ENCODE measurements around the gene ITFG2.
A peak's percentile ranks its signal among the peaks of the same experiment; 100 is the strongest.
"Not testable (repeated sequence)": the region's sequence is repeated elsewhere in the genome, so short reads cannot be mapped to it uniquely, and the experiment has no call there.

The ITFG2 gene

DNA sequence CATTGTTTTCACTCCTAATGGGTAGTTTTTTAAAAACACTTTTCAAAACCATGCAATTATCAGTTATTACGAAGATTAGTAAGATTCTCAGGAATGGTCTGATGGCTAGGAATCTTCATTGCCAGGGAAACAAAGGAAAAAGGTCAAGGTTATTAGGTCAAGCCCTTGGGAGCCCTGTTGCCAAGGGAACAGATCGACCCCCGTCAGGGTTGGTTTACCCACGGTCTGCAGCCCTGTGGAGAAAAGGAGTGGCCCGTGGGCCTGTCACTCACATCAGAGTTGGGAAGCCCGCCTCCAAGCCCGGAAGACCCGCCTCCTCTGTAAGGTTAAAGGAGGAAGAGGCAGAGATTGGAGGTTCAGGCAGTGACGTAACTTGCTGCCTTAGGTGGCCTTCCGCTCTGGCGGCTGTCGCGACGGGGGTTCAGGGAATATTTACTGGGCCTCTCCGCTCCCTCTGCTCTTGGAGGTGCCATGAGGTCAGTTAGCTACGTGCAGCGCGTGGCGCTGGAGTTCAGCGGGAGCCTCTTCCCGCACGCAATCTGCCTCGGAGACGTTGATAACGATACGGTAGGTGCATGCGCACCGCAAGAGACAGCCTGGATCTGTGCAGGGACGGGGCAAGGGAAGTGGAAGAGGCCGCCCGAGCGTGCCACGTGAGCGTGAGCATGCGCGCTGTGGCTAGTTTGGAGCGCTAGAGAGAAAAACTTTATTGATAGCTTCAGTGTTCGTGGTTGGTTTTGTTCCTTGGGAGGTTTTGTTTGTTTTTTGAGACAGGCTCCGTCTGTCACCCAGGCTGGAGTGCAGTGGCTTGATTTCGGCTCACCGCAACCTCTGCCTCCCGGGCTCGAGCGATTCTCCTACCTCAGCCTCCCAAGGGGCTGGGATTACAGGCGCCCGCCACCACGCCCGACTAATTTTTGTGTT, at the start of gene ITFG2:
TSS of gene ITFG2 (plus strand) at position 379 of the 924 bp plus-strand sequence. CDS start at position 472, 93 bp downstream.
- peak; percentile 99 for DNase-seq (ENCODE audit: low spot score)

GRCh38 chr12:2764398-2764797, 48.1 kb upstream of the ITFG2 start:
- DNase-seq (ENCODE audit: low spot score) = no peak

GRCh38 chr12:2765052-2765451, 47.4 kb upstream of the ITFG2 start:
- no peak for DNase-seq (ENCODE audit: low spot score)

DNA sequence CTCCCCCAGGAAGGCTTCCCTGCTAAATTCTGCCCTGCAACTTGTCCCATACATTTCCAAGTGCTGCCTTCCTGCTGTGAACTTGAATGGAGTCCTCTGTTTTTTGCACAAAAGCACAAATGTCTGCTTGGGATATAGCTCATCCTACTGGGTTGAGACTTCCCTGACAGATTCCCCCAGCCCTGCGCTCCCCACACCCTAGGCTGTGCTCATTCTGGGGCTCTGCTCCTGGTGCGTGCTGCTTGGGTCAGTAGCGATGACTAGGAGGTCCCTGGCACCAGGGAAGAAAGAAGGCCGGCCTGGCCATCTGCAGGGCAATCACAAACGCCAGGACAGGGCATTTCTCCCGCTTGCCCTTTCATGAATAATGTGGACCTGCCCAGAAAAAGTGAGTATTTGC, 46.9 kb upstream of the ITFG2 start:
- DNase-seq (ENCODE audit: low spot score) = no peak

GRCh38 chr12:2768224-2768961, 44.1 kb upstream of the ITFG2 start:
- DNase-seq (ENCODE audit: low spot score) = no peak

DNA sequence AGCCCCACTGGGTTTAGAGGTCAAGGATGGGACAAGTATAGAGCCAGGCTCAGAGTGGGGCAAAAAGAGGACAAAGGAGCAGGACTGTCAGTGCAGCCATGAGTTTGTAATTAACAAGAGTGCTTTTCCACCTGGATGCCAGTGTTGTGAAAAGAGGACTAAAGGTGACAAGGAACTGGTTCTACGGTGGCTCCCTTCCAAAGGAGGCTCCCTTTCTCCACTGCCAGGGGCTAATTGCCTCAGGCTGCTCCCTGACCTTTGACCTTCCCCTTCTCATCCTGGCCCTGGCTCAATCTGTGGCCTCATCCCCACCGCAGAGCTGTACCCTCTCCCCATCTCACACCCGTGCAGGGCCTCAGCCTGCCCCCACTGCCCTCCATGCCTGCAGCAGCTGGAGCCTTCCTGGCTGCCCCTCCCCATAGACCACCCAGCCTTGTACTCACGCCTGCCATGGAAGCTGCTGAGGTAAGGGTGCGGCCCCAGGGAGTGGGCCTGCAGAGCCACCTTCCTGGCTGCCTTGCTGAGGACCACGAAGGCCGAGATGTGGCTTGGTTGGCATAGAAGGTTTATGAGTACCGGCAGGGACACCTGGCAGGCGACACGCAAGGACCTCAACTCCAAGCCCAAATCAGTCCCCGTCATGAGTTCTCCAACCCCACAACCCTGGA, 42.5 kb upstream of the ITFG2 start:
- peak; percentile 38 for DNase-seq (ENCODE audit: low spot score)

DNA sequence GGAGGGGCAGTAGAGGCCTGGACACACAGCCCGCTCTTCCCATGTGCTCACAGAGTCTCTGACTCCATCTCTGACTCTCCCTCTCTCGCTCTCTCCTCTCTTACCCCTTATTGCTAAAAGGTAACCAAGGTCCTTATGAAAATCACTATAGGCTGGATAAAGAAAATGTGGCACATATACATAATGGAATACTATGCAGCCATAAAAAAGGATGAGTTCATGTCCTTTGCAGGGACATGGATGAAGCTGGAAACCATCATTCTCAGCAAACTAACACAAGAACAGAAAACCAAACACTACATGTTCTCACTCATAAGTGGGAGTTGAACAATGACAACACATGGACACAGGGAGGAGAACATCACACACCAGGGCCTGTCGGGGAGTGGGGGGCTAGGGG, 41.9 kb upstream of the ITFG2 start:
- not testable (repeated sequence) for DNase-seq (ENCODE audit: low spot score)

- DNase-seq (ENCODE audit: low spot score) = no peak
Observed at GRCh38 chr12:2772370-2772769, 40.1 kb upstream of the ITFG2 start.

- DNase-seq (ENCODE audit: low spot score) = no peak
Observed at GRCh38 chr12:2773199-2773875, 39.1 kb upstream of the ITFG2 start.

GRCh38 chr12:2775431-2775830, 37.0 kb upstream of the ITFG2 start:
- DNase-seq (ENCODE audit: low spot score) = no peak

DNA sequence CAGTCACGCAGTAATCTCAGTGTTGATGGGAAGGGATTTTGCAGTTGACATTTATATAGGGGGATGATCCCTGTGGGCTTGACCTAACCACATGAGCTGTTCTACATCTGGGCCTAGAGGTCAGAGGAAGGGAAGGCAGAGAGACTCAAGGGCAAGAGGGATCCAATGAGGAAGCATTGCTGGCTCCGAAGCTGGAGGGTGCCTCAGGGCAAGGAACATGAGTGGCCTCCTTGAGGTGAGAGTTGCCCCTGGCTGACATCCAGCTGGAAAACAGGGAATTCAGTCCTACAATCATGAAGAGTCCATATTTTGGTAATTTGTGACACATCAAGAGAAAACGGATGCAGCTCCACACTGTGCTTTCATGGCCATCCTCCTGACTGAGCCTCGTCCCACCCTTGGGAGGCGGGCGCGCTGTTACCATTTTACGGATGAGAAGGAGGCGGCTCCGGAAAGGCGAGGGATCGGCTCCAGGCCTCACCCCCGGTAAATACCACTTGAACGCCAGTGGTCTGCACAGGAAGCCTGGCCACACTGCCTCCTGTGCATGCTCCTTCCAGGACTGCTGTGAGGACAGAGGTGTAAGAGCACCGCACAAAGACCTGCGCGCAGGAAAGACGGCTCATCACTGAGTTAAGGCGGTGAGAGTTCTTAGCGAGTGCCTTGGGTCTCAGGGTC, 36.2 kb upstream of the ITFG2 start:
- no peak for DNase-seq (ENCODE audit: low spot score)

GRCh38 chr12:2779281-2779680, 33.2 kb upstream of the ITFG2 start:
- DNase-seq (ENCODE audit: low spot score) = no peak

- DNase-seq (ENCODE audit: low spot score) = peak; percentile 74
Observed at GRCh38 chr12:2783936-2784600, 28.4 kb upstream of the ITFG2 start.

- no peak for DNase-seq (ENCODE audit: low spot score)
Observed at GRCh38 chr12:2785017-2785416, 27.5 kb upstream of the ITFG2 start.

DNA sequence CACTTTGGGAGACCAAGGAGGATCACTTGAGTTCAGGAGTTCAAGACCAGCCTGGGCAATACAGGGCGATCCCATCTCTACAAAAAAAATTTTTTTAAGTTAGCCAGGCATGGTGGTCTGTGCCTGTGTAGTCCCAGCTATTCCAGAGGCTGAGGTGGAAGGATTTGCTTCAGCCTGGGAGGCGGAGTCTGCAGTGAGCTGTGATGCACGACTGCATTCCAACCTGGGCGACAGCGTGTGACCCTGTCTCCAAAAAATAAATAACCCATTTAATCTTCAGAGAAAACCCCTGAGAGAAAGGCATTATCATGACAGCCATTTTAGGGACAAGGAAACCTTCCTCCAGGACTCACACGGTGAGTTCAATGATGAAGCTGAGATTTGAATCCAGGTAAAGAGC, 21.4 kb upstream of the ITFG2 start:
- DNase-seq (ENCODE audit: low spot score) = no peak

DNA sequence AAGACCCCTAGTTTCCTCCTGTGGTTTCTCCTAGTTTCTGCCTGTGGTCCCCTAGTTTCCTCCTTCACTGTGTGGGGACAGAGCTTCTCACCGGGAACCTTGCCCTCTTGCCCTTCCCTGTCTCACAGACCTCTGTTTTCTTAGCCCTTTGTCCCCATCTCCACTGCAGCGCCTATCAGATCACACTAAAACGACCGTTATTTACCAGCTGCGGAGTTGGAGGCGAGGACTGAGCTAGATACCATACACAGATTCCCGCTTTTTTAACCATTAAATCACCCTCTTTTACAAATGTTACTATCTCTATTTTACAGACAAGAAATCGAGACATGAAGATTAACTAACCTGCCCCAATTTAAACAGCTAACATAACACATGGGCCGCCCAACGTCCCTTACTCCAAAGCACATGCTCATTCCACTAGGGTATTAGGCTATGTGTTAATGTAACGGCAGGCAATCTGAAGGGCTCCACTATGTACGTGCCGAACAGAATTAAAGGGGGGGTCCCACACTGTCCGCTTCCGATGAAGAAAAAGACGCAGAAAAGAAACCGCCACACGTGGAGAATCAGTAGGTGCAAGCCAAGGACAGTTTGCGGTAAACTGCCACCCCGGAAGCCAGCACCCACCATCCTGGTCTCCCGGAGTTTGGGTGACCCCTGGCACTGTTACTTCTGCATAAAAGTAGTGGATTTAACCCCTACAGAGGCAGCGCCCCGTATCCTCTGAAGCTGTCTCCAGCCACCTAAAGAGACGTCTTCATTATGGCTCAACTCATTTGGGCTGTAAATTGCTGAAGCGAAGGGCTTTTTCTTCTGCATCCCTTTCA, 19.6 kb upstream of the ITFG2 start:
- DNase-seq (ENCODE audit: low spot score) = no peak

GRCh38 chr12:2793561-2793960, 18.9 kb upstream of the ITFG2 start:
- no peak for DNase-seq (ENCODE audit: low spot score)

DNA sequence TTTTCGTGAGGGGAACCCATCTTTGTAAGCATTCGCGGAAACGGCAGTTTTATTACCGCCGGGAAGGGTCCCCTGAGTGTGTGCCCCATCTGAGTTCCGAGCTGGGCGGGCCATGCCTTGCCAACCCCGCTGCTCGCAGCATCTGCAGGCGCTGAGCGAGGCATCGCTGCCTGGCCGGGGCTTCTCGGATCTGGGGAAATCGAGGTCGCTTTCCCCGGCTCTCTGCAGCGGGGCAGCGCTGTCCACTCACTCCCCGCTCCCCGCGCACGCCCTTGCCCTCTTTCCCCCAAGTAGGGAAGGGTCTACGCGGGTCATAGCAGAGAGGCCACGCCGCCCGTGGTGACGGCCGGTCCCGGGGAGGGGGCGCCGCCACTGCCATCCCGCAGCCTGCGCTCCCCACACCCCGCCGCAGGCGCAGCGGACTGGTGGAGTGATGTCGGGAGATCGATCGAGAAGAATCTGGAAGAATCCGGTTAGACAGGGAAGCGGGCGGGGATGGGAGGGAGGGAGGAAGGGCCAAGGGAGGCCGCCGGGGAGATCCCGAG, 18.2 kb upstream of the ITFG2 start:
- DNase-seq (ENCODE audit: low spot score) = no peak

DNA sequence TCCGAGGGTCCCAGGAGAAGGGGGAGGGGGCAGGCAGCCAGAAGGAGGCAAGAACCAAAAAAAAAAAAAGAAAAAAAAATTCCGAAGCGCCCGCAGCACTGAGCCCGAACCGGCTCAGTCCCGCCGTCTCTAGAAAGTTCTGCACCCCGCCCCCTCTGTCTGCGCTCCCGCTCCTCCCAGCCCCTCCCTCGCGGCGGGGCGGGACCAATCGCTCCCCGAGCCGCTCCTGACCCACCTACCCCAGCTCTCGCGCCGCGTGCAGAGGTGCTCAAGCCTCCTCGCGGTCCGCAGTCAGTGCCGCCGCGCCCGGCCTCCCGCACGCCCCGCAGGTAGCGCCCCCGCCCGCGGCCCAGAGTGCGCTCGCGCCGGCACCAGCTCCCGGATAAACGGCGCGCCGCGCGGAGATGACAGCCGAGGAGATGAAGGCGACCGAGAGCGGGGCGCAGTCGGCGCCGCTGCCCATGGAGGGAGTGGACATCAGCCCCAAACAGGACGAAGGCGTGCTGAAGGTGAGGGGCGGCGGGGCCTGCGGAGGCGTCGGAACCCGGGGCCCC, 17.7 kb upstream of the ITFG2 start, which contains the start of gene FKBP4:
TSS of gene FKBP4 (plus strand) at position 235 of the 554 bp plus-strand sequence. CDS start at position 405, 170 bp downstream.
- DNase-seq (ENCODE audit: low spot score) = peak; percentile 91
